ENCODE data around the gene ZBTB32.

Gene ZBTB32

GRCh38 chr19:35727053-35727955, 22.9 kb downstream of the ZBTB32 start:
- H3K4me3 ChIP-seq (replicated peaks in 1 of 2; ENCODE audit: low read depth in 2 of 2, low read length in 2 of 2): no peak overlapping the region
- no peak for DNase-seq (ENCODE audit: low read depth in 2 of 2)
- TF ChIP-seq CTCF (IDR thresholded peaks at IDR 0.05; ENCODE audit: low read depth, low read length): no peak

GRCh38 chr19:35727956-35728706, 23.8 kb downstream of the ZBTB32 start:
- DNase-seq (ENCODE audit: low read depth in 2 of 2): no peak
- no peak overlapping the region for H3K4me3 ChIP-seq (replicated peaks in 1 of 2; ENCODE audit: low read depth in 2 of 2, low read length in 2 of 2)
- no peak for TF ChIP-seq CTCF (IDR thresholded peaks at IDR 0.05; ENCODE audit: low read depth, low read length)

GRCh38 chr19:35729021-35729420, 24.7 kb downstream of the ZBTB32 start:
- TF ChIP-seq CTCF (IDR thresholded peaks at IDR 0.05; ENCODE audit: low read depth, low read length): no peak
- DNase-seq (ENCODE audit: low read depth in 2 of 2): no peak

GRCh38 chr19:35729763-35730162, 25.4 kb downstream of the ZBTB32 start:
- no peak for DNase-seq (ENCODE audit: low read depth in 2 of 2)
- no peak overlapping the region for H3K4me3 ChIP-seq (replicated peaks in 1 of 2; ENCODE audit: low read depth in 2 of 2, low read length in 2 of 2)
- no peak for TF ChIP-seq CTCF (IDR thresholded peaks at IDR 0.05; ENCODE audit: low read depth, low read length)

More at GRCh38 chr19:35729021-35729420, 24.7 kb downstream of the ZBTB32 start:
- H3K4me3 ChIP-seq (replicated peaks in 1 of 2; ENCODE audit: low read depth in 2 of 2, low read length in 2 of 2): no peak overlapping the region

- no peak for DNase-seq (ENCODE audit: low read depth in 2 of 2)
- no peak for TF ChIP-seq CTCF (IDR thresholded peaks at IDR 0.05; ENCODE audit: low read depth, low read length)
- H3K4me3 ChIP-seq (replicated peaks in 1 of 2; ENCODE audit: low read depth in 2 of 2, low read length in 2 of 2): no peak overlapping the region
These were observed 26.0 kb downstream of the ZBTB32 start for GRCh38 chr19:35730326-35730725.

GRCh38 chr19:35731353-35731752, 27.0 kb downstream of the ZBTB32 start:
- H3K4me3 ChIP-seq (replicated peaks in 1 of 2; ENCODE audit: low read depth in 2 of 2, low read length in 2 of 2): no peak overlapping the region
- no peak for DNase-seq (ENCODE audit: low read depth in 2 of 2)
- no peak for TF ChIP-seq CTCF (IDR thresholded peaks at IDR 0.05; ENCODE audit: low read depth, low read length)
